Thymus (tissue), 14 donors: ENCODE results near the gene CDC25A. TPM values are rescaled to one million over a fixed set of nuclear protein-coding genes. Genes with fewer than 3 reads are reported as not detected.
A peak's percentile ranks its signal among the peaks of the same experiment; 100 is the strongest.

ENCODE experiments used
- DNase-seq, 9 donors: peaks; one replicate each; pipeline ENCODE4 v3.0.0-alpha.2; 2013; ENCODE audit warnings: low spot score in 9 of 9, low read depth in 6 of 9, missing footprints in 1 of 9
- H3K27ac ChIP-seq, 2 donors: one replicate each; pipeline ENCODE4 v1.5.1; 2013; ENCODE audit warnings: control low read depth in 1 of 2, low read depth in 1 of 2, low read length in 1 of 2, mild to moderate bottlenecking in 1 of 2, moderate library complexity in 1 of 2
- H3K27me3 ChIP-seq, 2 donors: one replicate each; pipeline ENCODE4 v1.5.1; 2013; ENCODE audit warnings: low read length in 1 of 2; ENCODE audit not compliant: control insufficient read depth in 2 of 2, insufficient read depth in 1 of 2
- H3K36me3 ChIP-seq, 2 donors: one replicate each; pipeline ENCODE4 v1.5.1; 2013; ENCODE audit warnings: low read length in 1 of 2, mild to moderate bottlenecking in 1 of 2, moderate library complexity in 1 of 2; ENCODE audit not compliant: control insufficient read depth in 2 of 2, insufficient read depth in 2 of 2
- H3K4me1 ChIP-seq, 2 donors: one replicate each; pipeline ENCODE4 v1.5.1; 2013; ENCODE audit warnings: low read length in 2 of 2; ENCODE audit not compliant: control insufficient read depth in 2 of 2, insufficient read depth in 2 of 2
- H3K4me3 ChIP-seq, 2 donors: one replicate each; pipeline ENCODE4 v1.5.1; 2013; ENCODE audit warnings: low read length in 2 of 2, control low read depth in 1 of 2, mild to moderate bottlenecking in 1 of 2
- H3K9me3 ChIP-seq, 2 donors: one replicate each; pipeline ENCODE4 v1.5.1; 2013; ENCODE audit warnings: low read length in 1 of 2, mild to moderate bottlenecking in 1 of 2; ENCODE audit not compliant: control insufficient read depth in 2 of 2, insufficient read depth in 1 of 2
- WGBS: extraction: QIAGEN DNeasy Blood & Tissue Kit; methylation state at CpG from one replicate; pipeline ENCODE4 v1.1.7; 2013; 5-methylcytosine and 5-hydroxymethylcytosine counted together
- long read RNA-seq, 10 donors: transcript quantifications; one replicate each; lab custom pipeline, GENCODE V29; 2026
- polyA plus RNA-seq: library from polyadenylated mRNA; stranded (reverse); fragments of 200-250 nt; gene quantifications from one replicate; pipeline ENCODE4 v1.2.3, GENCODE V29; 2013
- total RNA-seq: library from RNA; stranded (reverse); fragments of 120-200 nt; gene quantifications from one replicate; pipeline ENCODE4 v1.2.4, GENCODE V29; 2013
- donor health status: healthy.

Gene CDC25A
- total RNA-seq (17.2 TPM), polyA plus RNA-seq (0.71 TPM)
- long read RNA-seq, donor 1: 0 reads
- long read RNA-seq, donor 2, transcript CDC25A-201 (15 exons, 3,783 nt): major isoform, 5 of 5 reads
- long read RNA-seq, donor 2, partial matches to known transcripts: 0 of 5 reads
- long read RNA-seq, donor 2, other reads (novel, unspliced or antisense): 0 of 5 reads
- long read RNA-seq, donor 3, partial matches to known transcripts: 0 of 7 reads
- long read RNA-seq, donor 3, other reads (novel, unspliced or antisense): 5 of 7 reads
- long read RNA-seq, donor 4, partial matches to known transcripts: 0 of 1 reads
- long read RNA-seq, donor 4, other reads (novel, unspliced or antisense): 0 of 1 reads
- long read RNA-seq, donor 5, partial matches to known transcripts: 0 of 1 reads
- long read RNA-seq, donor 5, other reads (novel, unspliced or antisense): 0 of 1 reads
- long read RNA-seq, donor 6, partial matches to known transcripts: 0 of 1 reads
- long read RNA-seq, donor 6, other reads (novel, unspliced or antisense): 0 of 1 reads
- long read RNA-seq, donor 7: 0 reads
- long read RNA-seq, donor 8: 0 reads
- long read RNA-seq, donor 9: 0 reads
- long read RNA-seq, donor 10, partial matches to known transcripts: 0 of 2 reads
- long read RNA-seq, donor 10, other reads (novel, unspliced or antisense): 0 of 2 reads

DNA sequence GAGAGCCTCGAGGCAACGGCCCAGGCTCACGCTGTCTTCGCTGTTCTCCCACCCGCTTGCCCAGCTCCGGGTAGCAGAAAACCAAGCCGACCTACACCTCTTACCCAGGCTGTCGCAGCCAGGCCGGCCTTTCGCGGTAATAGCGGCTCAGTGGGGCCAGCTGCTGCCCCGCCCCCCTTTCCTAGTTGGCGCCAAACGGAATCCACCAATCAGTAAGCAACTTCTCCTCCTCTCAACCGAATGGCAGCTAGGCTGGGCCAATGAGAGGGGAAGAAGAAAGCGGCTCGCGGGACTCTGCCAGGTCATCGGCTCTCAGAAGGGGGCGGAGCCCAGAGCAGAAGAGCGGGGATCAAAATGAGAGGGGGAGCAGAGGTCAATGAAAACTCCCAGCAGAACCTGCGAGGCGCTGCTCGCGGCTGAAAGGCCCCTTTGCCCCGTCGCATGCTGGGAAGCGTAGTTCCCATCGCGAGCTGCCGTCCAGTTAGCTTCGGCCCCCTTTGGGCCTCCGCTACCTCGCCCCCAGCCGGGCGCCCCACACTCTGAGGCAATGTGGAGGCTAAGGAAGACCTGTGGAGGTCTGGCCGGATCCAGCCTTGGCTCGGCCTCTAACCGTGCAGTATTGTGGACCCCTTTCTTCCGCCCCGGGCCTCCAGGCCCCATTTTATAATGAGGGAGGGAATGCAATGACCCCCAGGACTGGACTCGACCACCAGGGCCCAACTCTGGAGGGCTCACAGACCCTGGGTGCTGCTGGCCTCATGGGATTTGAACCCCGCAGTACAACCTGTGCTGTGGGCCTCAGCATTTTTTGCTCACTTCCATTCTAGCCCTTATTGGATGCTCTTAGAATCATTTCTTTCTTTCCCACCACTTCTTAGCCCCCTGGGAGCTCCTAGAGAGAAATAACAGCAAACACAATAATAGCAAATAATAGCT lies at the start of gene CDC25A:
TSS of gene CDC25A (minus strand) at position 152 of the 936 bp plus-strand sequence. CDS start 470 bp downstream, outside the sequence.
- peaks cover 15 to 19% of the 10 kb centered on the region in 2 donors for H3K4me1 ChIP-seq
- DNase-seq: peak; percentile 87 to 99 (median 96)
- WGBS: 9% methylated on average over 44 of the region's 44 CpGs
- H3K27me3 ChIP-seq: no peaks in the 10 kb centered on the region
- H3K36me3 ChIP-seq: peaks cover 7 to 21% of the 10 kb centered on the region in 2 donors
- H3K4me3 ChIP-seq: peak within 1 kb of the TSS; percentile 69 to 78
- H3K27ac ChIP-seq: peak within 1 kb of the TSS; percentile 25 to 56
- no peaks in the 10 kb centered on the region for H3K9me3 ChIP-seq

DNA sequence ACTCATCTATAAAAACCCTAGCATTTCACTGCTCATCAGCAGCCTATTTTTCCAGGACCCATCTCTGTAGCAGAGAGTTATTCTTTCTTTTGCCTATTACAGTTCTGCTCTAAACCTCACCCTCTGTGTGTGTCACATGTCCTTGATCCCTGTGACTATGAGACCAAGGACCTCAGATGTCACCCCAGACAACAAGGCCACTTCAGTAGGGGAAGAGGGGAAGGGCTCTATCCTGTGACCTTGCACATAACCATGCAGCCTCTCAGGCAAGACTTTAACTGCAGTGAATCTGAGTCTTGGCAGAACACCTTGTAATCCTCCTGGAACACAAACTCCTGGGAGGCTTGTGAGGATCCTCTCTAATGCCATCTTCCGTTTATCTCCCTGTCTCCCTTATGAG lies 48.3 kb upstream of the CDC25A start:
- Histone ChIP-seq H3K27ac (peak overlapping the region in 1 of 2 donors; percentile 28), H3K4me3 (no peak overlapping the region), H3K27me3 (no peaks in the 10 kb centered on the region), H3K36me3 (no peaks in the 10 kb centered on the region), H3K9me3 (no peaks in the 10 kb centered on the region), H3K4me1 (peaks cover 5 to 25% of the 10 kb centered on the region in 2 donors)
- 100% methylated on average over 1 of the region's 1 CpG for WGBS
- no peak for DNase-seq

DNA sequence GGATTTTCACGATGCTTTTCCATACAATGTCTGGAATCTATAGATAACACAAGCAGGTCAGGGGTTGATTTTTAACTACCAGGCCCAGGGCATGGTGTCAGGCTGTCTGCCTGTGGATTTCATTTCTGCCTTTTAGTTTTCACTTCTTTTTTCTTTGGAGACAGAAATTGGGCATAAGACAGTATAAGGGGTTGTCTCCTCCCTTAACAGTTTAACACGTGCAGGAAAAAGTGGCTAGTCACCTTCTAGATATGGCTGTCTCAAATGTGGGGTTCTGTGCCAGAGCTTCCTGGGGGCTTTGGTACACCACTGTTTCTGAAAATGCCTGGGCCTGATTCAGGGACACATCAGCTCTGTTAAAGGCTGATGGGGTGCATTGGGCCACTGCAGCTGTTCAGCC lies 45.3 kb upstream of the CDC25A start:
- WGBS: 93% methylated on average over 2 of the region's 2 CpGs
- no peaks in the 10 kb centered on the region for H3K9me3 ChIP-seq
- H3K36me3 ChIP-seq: no peaks in the 10 kb centered on the region
- H3K27me3 ChIP-seq: no peaks in the 10 kb centered on the region
- H3K27ac ChIP-seq: no peak overlapping the region
- no peak for DNase-seq
- H3K4me1 ChIP-seq: peaks cover 5 to 19% of the 10 kb centered on the region in 2 donors
- no peak overlapping the region for H3K4me3 ChIP-seq

DNA sequence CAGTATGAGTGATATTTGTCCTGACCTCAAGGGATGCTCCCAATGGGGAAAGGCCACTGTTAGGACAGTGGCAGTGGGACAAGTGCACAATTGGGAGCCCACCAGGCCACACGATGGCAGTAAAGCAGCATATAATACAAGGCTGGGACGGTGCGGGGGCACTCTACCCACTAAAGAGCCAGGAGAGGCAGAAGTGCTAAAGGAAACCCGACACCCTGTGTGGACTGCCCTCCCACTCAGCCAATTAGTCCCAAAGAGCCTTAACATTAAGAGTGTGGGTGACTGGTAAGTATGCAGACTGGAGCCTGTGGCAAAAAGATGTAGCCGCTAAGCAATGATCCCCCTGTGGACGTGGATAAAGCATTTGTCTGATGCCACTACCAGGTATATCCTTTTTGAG lies 44.5 kb upstream of the CDC25A start:
- H3K4me3 ChIP-seq: no peak overlapping the region
- H3K9me3 ChIP-seq: no peaks in the 10 kb centered on the region
- peak in 5 of 9 donors; percentile 23 to 72 (median 42) for DNase-seq
- 45% methylated on average over 6 of the region's 6 CpGs for WGBS
- peaks cover 5 to 19% of the 10 kb centered on the region in 2 donors for H3K4me1 ChIP-seq
- H3K36me3 ChIP-seq: no peaks in the 10 kb centered on the region
- H3K27me3 ChIP-seq: no peaks in the 10 kb centered on the region
- H3K27ac ChIP-seq: no peak overlapping the region

DNA sequence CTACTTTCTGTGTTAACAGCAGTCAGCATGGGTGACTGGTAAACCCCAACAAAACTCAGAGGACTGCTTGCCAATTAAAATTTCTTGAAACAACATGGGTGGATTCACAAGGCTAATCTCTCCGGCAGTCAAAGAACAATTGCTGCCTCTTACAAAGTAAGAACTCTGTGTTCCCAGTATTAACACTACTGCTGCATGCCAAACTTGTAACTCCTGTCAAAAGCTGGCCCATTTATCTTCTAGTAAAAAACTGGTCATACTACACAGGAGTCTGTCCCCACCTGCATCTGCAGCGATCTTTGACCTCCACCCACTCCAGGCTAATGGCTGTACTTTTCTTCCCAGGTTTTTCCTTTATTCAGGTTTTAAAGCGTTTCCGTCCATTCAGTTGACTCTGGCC lies 44.0 kb upstream of the CDC25A start:
- WGBS: 91% methylated on average over 4 of the region's 4 CpGs
- DNase-seq: no peak
- Histone ChIP-seq H3K36me3 (no peaks in the 10 kb centered on the region), H3K4me1 (peaks cover 7 to 23% of the 10 kb centered on the region in 2 donors), H3K9me3 (no peaks in the 10 kb centered on the region), H3K27ac (no peak overlapping the region), H3K27me3 (no peaks in the 10 kb centered on the region), H3K4me3 (no peak overlapping the region)

DNA sequence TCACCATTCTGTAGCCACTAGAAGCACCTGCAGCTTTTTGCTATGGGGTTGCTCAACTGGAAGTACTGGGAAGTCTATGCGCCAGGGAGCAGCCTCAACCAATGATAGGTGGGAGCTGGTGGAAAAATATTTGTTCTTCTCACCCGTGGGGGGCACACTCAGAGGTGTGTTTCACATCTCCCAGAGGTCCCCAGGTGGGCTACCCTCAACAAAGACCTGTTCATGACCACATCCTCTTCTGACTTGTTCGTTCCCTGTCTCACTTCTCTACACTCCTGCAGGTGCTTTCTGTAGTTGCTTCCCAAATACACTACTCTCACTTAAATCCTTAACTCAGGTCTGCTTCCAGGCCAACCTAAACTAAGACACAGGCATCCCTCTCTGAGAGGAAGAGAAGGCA lies 38.7 kb upstream of the CDC25A start:
- Histone ChIP-seq H3K36me3 (no peaks in the 10 kb centered on the region), H3K27ac (peak overlapping the region in 1 of 2 donors; percentile 67), H3K4me3 (no peak overlapping the region), H3K4me1 (peaks cover 14 to 37% of the 10 kb centered on the region in 2 donors), H3K9me3 (no peaks in the 10 kb centered on the region), H3K27me3 (no peaks in the 10 kb centered on the region)
- DNase-seq: peak in 6 of 9 donors; percentile 20 to 76 (median 41)
- 4% methylated on average over 3 of the region's 3 CpGs for WGBS

DNA sequence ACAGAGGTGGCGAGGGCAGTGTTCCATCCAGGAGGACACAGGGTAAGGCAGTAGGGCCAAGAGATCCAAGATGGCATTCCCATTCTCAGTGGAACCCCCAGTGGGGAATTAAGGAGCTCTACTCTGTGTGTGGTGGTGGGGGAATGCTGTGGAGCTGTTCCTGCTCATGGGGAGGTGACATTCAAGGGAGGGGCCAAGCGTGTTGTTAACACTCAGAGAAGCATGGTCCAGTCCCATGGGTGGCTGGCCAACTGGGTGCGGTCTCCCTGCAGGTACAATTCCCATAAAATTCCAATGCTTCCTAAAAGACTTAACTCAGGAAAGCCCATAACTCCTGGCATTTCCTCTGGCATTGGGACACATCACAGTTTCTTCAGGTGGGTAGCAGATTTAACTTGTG lies 37.4 kb upstream of the CDC25A start:
- no peak for DNase-seq
- H3K9me3 ChIP-seq: no peaks in the 10 kb centered on the region
- no peaks in the 10 kb centered on the region for H3K27me3 ChIP-seq
- no peaks in the 10 kb centered on the region for H3K36me3 ChIP-seq
- H3K27ac ChIP-seq: no peak overlapping the region
- WGBS: 94% methylated on average over 3 of the region's 3 CpGs
- H3K4me3 ChIP-seq: no peak overlapping the region
- H3K4me1 ChIP-seq: peaks cover 14 to 37% of the 10 kb centered on the region in 2 donors

DNA sequence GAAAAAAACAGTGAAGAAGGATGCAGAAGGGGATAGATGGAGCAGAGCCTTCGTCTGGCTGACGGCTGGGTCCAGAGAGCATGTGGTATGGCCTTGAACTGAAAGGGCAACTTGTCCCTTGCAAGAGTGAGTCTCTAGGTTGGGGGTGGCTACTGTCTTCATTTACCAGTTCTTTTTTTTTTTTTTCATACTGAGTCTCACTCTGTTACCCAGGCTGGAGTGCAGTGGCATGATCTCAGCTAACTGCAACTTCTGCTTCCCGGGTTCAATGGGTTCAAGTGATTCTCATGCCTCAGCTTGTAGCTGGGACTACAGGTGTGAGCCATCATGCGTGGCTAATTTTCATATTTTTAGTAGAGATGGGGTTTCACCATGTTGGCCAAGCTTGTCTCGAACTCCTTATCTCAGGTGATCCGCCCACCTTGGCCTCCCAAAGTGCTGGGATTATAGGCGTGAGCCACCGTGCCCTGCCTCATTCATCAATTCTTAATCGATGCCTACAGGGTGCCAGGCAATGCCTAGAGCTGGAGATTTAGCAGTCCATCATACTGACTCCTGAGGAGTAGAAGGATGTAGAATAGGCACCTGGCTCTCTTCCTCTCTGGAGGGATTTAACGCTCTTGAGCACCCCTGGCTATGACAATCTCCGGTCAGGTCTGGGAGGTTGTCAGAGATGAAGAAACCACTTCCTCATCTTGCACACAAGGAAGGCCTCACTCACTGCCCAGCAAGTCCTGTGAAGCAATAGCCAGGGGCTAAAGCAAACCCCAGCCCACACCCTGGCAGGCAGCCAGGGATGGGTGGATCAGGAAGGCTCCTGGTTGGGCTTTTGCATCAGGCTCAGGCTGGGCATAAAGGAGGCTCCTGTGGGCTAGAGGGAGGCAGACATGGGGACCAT lies 34.6 kb upstream of the CDC25A start, which contains the start of gene CAMP:
TSS of gene CAMP (plus strand) at position 880 of the 898 bp plus-strand sequence. CDS start at position 897, 17 bp downstream.
- no peaks in the 10 kb centered on the region for H3K27me3 ChIP-seq
- 78% methylated on average over 11 of the region's 11 CpGs for WGBS
- H3K4me1 ChIP-seq: peaks cover 14 to 37% of the 10 kb centered on the region in 2 donors
- H3K4me3 ChIP-seq: no peak within 1 kb of the TSS
- no peak for DNase-seq
- no peaks in the 10 kb centered on the region for H3K9me3 ChIP-seq
- H3K36me3 ChIP-seq: no peaks in the 10 kb centered on the region
- no peak within 1 kb of the TSS for H3K27ac ChIP-seq
